Occipital lobe (tissue), 2 donors: ENCODE data around the gene TAGLN2. TPM values are rescaled to one million over a fixed set of nuclear protein-coding genes. Genes with fewer than 3 reads are reported as not detected.
"Not testable (repeated sequence)": the region's sequence is repeated elsewhere in the genome, so short reads cannot be mapped to it uniquely, and the experiment has no call there.

Experiments used
- DNase-seq: peaks from one replicate; lab custom pipeline; 2025; lab: John Stamatoyannopoulos, UW
- total RNA-seq: library from RNA; depleted of rRNA; stranded (reverse); fragments of >200 nt; gene quantifications from one replicate; pipeline ENCODE4 v1.2.3, GENCODE V29; 2014

Gene TAGLN2
- total RNA-seq, 1 donor from 2014 or later = 28.1 TPM

DNA sequence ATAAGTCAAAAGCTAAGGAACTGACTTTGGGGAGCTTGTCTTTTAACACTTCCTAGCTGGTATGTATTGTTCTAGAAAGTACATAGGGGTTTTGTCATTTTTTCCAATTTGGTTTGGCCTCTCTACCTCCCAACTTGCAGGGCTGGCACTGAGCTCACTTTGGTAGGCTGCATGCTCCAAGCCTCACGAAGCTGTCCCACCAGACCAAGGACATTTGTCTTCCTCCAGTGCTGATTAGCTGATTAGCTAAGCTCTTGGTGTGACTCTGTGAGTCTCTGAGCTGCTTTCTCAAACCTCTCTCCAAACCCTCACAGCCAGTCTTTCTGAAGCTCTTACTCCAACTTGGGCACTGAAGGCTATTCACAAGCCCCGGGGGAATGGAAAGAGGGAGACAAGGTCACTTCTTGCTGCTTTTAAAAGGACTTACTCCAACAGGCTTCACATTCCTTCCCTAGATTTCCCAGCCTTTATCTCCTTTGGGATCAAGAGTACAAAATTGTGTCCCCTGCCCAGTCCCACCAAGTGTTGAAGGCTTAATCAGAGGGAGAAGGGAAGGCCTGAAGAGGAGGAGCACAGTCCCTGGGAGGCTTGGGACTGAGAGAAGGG, 24.4 kb downstream of the TAGLN2 start:
- DNase-seq = no peak

- DNase-seq = no peak
Measured at GRCh38 chr1:159900086-159900680, 25.1 kb downstream of the TAGLN2 start, which contains the start of gene CFAP45. TSS of gene CFAP45 (minus strand) at chr1:159900165. CDS start at chr1:159900098, 67 bp downstream.

GRCh38 chr1:159899634-159900033, 25.7 kb downstream of the TAGLN2 start:
- not testable (repeated sequence) for DNase-seq

DNA sequence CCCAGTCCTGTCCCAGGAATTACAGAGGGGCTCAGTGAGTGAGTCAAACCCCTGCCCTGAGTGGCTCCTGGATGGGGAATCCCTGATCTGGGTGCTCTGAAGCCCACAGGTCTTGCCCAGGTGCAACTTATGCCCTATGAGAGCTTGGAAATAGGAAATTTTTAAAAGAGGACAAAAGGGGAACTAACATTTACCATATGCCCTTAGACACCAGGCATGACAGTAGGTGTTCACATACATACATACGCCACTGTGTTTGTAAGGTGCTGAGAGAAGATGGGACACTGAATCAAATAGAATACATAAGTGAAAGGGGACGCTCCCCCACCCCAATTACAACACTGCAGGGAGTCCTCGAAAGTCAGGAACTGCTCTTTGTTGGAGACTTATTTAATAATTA, 26.8 kb downstream of the TAGLN2 start:
- DNase-seq = no peak

GRCh38 chr1:159897962-159898361, 27.3 kb downstream of the TAGLN2 start:
- no peak for DNase-seq

- DNase-seq = no peak
Measured at GRCh38 chr1:159896546-159896930, 28.8 kb downstream of the TAGLN2 start.

DNA sequence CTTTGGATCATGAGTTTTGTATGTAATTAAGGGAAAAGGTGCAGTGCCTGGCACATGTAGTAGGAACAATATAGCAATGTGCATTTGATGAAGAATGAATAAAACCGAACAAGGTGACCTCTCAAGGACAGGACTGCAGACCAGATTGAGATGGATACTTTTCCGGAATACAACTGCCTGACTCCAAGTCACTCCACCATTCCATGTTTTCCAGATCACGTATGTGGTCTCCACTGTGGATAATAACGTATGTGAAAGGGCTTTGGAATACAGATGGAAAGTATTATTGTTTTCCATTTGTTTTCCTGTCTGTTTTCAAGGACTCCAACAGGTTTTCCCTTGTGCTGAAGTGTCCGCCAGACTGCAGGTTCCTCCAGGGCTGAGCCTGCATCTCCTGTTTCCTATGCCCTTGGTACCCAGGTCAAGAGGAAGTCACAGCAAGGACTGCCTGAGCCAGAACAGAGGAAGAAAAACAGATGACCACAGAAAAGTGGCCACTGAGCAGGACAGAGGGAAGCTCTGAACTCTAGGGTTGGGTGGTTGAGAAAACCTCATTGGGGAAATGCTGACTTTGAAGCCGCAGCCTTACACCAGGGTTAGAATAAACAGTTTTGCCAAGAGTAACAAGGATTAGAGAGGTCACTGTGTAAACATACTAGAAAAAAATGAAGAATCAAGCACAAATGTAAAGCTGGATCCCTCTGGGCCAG, 29.3 kb downstream of the TAGLN2 start:
- no peak for DNase-seq

- DNase-seq = no peak
Measured at GRCh38 chr1:159895286-159895685, 30.0 kb downstream of the TAGLN2 start.

DNA sequence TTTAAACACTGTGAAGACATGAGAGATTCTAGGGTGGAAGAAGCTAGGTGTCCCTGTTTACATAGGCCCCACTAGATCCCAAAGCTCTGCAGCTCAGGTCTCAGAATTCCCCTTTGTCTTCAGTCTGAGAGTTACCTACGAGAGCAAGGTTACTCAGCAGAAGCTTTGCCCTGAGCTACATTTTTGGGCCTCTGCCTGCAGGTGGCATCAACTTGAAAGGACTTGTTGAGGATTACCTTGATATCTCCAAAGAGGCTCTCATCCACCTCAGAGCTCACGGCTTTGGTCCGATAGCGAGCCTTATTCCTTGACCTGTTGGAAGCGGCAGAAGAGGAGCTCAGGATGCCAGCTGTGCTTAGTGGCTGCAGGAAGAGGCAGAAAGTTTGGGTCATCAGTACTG, 32.4 kb downstream of the TAGLN2 start:
- no peak for DNase-seq

DNA sequence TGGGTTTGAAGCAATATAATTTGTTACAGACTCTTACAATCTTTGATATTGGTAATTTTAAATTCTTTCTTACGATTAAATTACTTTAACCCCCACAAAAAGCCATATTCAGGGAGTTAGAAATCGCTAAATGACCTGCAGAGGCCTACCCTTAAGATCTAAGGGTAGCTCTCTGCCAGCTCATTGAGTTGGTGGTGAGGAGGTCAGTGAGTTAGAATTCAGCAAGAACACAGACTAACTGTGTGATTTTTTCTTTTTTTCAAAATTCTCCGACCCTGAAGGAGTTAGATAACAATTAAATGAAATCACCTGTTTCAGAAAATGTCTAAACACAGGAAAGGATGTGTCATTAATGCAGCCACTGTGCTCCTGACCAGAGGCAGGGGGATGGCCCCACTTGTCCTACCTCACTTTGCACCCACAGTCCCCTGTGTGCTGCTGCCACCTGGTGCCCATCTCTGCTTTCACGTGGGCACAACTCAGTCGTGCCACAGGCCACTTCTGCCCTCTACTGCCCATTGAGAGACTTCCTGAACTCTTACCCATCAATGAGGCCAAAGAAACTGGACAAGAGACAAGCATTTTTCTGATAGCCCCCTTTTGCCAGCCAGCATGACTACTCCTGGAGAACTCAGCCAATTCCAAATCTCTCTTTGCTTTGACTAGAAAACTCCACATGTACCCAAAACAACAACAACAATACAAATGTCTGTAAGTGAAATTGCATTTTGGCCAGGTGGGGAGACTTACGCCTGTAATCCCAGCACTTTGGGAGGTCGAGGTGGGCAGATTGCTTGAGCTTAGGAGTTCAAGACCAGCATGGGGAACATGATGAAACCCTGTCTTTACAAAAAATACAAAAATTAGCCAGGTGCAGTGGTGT, 33.8 kb downstream of the TAGLN2 start:
- DNase-seq = peak; percentile 67

DNA sequence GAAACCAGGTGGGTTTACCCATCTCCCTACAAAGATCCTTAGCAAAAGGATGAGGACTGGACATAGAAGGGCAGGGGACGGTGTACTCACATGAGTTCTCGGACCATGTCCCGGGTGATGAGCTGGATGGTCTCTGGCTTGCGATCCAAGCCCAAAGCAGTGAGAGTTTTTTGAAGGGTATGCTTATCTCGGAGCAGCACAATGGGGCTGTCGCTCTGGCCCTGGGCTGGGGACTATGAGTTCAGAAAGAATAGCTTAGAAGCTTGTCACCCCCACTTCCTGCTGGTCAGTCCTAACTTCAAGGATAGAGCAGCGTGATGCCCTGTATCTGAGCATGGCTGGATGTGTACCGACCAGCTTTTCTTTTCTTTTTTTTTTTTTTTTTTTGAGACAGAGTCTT, 34.9 kb downstream of the TAGLN2 start:
- no peak for DNase-seq

- DNase-seq = no peak
Measured at GRCh38 chr1:159889821-159890252, 35.5 kb downstream of the TAGLN2 start.

GRCh38 chr1:159889202-159889601, 36.1 kb downstream of the TAGLN2 start:
- no peak for DNase-seq

DNA sequence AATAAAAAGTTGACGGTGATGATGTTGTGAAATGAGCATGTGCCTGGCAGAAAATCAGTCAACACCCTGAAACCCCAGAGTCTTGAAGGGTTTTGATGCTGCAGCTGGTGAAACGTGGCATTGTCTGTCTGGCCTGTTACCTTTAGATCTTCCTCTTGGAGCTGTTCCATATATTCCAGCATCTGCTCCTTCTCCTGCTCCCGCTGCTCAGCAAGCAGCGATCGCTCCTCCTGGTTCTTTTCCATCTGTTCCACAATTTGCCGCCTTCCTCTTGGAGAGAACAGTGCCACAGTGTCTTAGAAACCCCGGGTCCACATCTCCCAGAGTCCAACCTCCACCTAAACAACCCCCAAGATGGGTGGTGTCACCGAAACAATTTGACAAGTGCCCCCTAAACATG, 41.0 kb downstream of the TAGLN2 start:
- no peak for DNase-seq

- DNase-seq = no peak
Measured at GRCh38 chr1:159883134-159883533, 42.2 kb downstream of the TAGLN2 start.

DNA sequence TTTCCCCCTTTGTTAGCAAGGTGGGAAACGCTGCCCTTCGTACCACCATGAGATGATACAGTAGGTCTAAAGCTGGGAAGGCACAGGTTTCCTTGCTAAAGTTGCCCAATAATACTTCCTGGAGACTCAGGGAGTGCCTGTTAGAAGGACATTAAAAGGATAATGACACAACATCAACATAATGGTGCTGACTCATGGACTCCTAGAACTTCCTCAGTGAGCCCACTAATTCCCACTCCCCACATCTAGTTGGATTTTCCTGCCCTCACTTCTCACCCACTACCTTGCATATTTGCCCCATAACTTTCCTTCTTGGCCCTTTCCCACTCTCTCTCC, 42.8 kb downstream of the TAGLN2 start:
- DNase-seq = no peak

GRCh38 chr1:159881622-159882526, 43.4 kb downstream of the TAGLN2 start:
- no peak for DNase-seq

GRCh38 chr1:159880430-159880829, 44.9 kb downstream of the TAGLN2 start:
- DNase-seq = no peak

GRCh38 chr1:159879977-159880376, 45.3 kb downstream of the TAGLN2 start:
- no peak for DNase-seq

DNA sequence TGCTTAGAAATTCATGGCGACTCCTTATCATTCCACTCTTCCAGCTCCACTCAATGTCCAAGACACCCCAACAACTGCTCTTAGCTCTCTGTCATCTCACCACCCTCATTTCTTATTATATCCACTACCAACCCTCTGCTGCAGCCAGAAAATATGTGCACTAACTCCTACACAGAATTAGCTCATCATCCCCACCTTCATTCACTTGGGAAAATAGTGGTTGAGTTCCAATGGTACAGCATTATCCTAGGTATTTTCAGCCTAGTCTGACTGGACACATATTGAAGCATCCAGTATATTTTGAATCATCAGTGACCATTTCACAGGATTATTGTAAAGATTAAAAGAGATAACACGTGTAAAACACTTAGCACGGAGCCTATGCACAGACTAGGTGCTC, 46.2 kb downstream of the TAGLN2 start:
- no peak for DNase-seq
